SIG-M5 treated with dmso at 0.1 percent for 504 hours (cell line): ENCODE measurements around the gene TCFL5.

Experiments
- DNase-seq: peaks from one replicate; lab custom pipeline; 2025; ENCODE audit not compliant: unreplicated experiment; lab: John Stamatoyannopoulos, UW

The TCFL5 gene

GRCh38 chr20:62837790-62838127 is 23.9 kb downstream of the TCFL5 start:
- DNase-seq: peak; percentile 77

- no peak for DNase-seq
Observed at GRCh38 chr20:62836967-62837490, 24.6 kb downstream of the TCFL5 start.

GRCh38 chr20:62835931-62836861 is 25.4 kb downstream of the TCFL5 start:
- DNase-seq: no peak

GRCh38 chr20:62834967-62835730 is 26.5 kb downstream of the TCFL5 start:
- no peak for DNase-seq

- peak; percentile 84 for DNase-seq
Observed at GRCh38 chr20:62832951-62833391, 28.7 kb downstream of the TCFL5 start.

GRCh38 chr20:62832212-62832922 is 29.3 kb downstream of the TCFL5 start:
- peak; percentile 90 for DNase-seq

- no peak for DNase-seq
Observed at GRCh38 chr20:62831854-62832211, 29.8 kb downstream of the TCFL5 start.

- DNase-seq: no peak
Observed at GRCh38 chr20:62831361-62831788, 30.2 kb downstream of the TCFL5 start.

- no peak for DNase-seq
Observed at GRCh38 chr20:62830821-62831220, 30.8 kb downstream of the TCFL5 start.

- no peak for DNase-seq
Observed at GRCh38 chr20:62830251-62830650, 31.4 kb downstream of the TCFL5 start.

GRCh38 chr20:62829231-62830230 is 32.1 kb downstream of the TCFL5 start:
- no peak for DNase-seq

GRCh38 chr20:62828511-62829230 is 33.0 kb downstream of the TCFL5 start:
- no peak for DNase-seq

- DNase-seq: no peak
Observed at GRCh38 chr20:62828051-62828450, 33.6 kb downstream of the TCFL5 start.

GRCh38 chr20:62827311-62828038 is 34.1 kb downstream of the TCFL5 start:
- DNase-seq: no peak

- DNase-seq: no peak
Observed at GRCh38 chr20:62826646-62827310, 34.8 kb downstream of the TCFL5 start.

- DNase-seq: no peak
Observed at GRCh38 chr20:62825986-62826645, 35.5 kb downstream of the TCFL5 start.

GRCh38 chr20:62825333-62825985 is 36.2 kb downstream of the TCFL5 start:
- DNase-seq: no peak
